ENCODE measurements around the gene KCTD1. TPM values are rescaled to one million over a fixed set of nuclear protein-coding genes. Genes with fewer than 3 reads are reported as not detected.

KCTD1 gene
- total and polyA plus RNA-seq, 2 of the 4 experiments (the other 2 are of a cell fraction): 5.0 to 5.8 TPM

GRCh38 chr18:26493021-26493420, 55.3 kb downstream of the KCTD1 start:
- H3K27me3 ChIP-seq (ENCODE audit: control insufficient read depth, insufficient read depth, low read length): no peaks in the 10 kb centered on the region
- H3K14ac ChIP-seq (replicated peaks; ENCODE audit: low read depth, low read length): no peak overlapping the region
- H3K23ac ChIP-seq (ENCODE audit: low read depth, low read length): no peak overlapping the region
- ChIA-PET POLR2A (ENCODE audit: unreplicated experiment) (no interaction called here), CTCF (no interaction called here)
- no peak overlapping the region for H2AFZ ChIP-seq (replicated peaks; ENCODE audit: low read length, poor library complexity)
- H4K20me1 ChIP-seq (ENCODE audit: insufficient read depth, low read length): no peaks in the 10 kb centered on the region
- intact Hi-C loops (cut with micrococcal nuclease) (no loop called here), dilution Hi-C loops (cut with HindIII; ENCODE audit: low sequenced_read_pairs, unreplicated experiment) (no loop called here), in situ Hi-C loops (cut with MboI; ENCODE audit: low sequenced_read_pairs) (no loop called here)
- no CpG with 5 or more reads among the region's 3 CpGs for WGBS, 2 experiments (ENCODE audit: extremely low coverage in 2 of 2, insufficient read length in 1 of 2)
- H2BK120ac ChIP-seq (ENCODE audit: low read depth, low read length): no peak overlapping the region
- no peak overlapping the region for H3K9ac ChIP-seq (ENCODE audit: low read depth, low read length)
- 0 out of 2 replicates have a peak, but pooled peaks cover 2% of the 10 kb centered on the region for H3K36me3 ChIP-seq (ENCODE audit: control insufficient read depth, insufficient read depth, low read length)
- no peak overlapping the region for H4K91ac ChIP-seq (ENCODE audit: insufficient read depth, low read depth, low read length)
- H3K9me3 ChIP-seq (ENCODE audit: control insufficient read depth, insufficient read depth, low read length): no peaks in the 10 kb centered on the region
- H3K56ac ChIP-seq (ENCODE audit: extremely low read depth, insufficient read depth, low read length): no peak overlapping the region
- H2AK5ac ChIP-seq (ENCODE audit: low read depth, low read length): no peak overlapping the region
- no peak overlapping the region for H2BK20ac ChIP-seq (ENCODE audit: low read depth, low read length)
- no peak overlapping the region for H4K8ac ChIP-seq (ENCODE audit: low read depth in 2 of 2, low read length in 2 of 2)
- H3K79me1 ChIP-seq (ENCODE audit: low read depth in 1 of 2, low read length in 2 of 2): no peaks in the 10 kb centered on the region
- H2BK5ac ChIP-seq (ENCODE audit: low read depth, low read length, poor library complexity, severe bottlenecking): no peak overlapping the region
- no peak overlapping the region for H3K18ac ChIP-seq (ENCODE audit: low read depth, low read length)
- H3K4me1 ChIP-seq (ENCODE audit: control insufficient read depth, insufficient read depth, low read length): no peaks in the 10 kb centered on the region
- H3K4ac ChIP-seq (ENCODE audit: low read depth, low read length): no peak overlapping the region
- ATAC-seq (ENCODE audit: low read depth): peak; percentile 48; the same call in 1 of the 2 replicates
- no peak overlapping the region for H3K27ac ChIP-seq (ENCODE audit: insufficient read depth, low read length)
- TF ChIP-seq MAFK (IDR thresholded peaks at IDR 0.05; ENCODE audit: low read depth, low read length) (no peak), NFE2L2 (IDR thresholded peaks at IDR 0.05; ENCODE audit: low read depth, low read length) (no peak), POLR2A (IDR thresholded peaks at IDR 0.05; ENCODE audit: low read depth, low read length) (no peak), MAZ (IDR thresholded peaks at IDR 0.05; ENCODE audit: borderline replicate concordance, low read depth, low read length) (no peak)
- peak; percentile 23 for DNase-seq
- no peak overlapping the region for H3K4me3 ChIP-seq (ENCODE audit: insufficient read depth, low read depth, low read length)
- no peak overlapping the region for H2AK9ac ChIP-seq (replicated peaks; ENCODE audit: low read depth, low read length, poor library complexity)
- no peak overlapping the region for H2BK15ac ChIP-seq (ENCODE audit: low read depth, low read length)
- no TSS peak for BruUV-seq (replicated peaks)
- no peaks in the 10 kb centered on the region for H3K9me1 ChIP-seq (ENCODE audit: insufficient read depth, low read length)
- H3K4me2 ChIP-seq (ENCODE audit: low read depth, low read length): no peak overlapping the region
- H4K5ac ChIP-seq (ENCODE audit: low read depth, low read length): no peak overlapping the region
